Measurements from ENCODE around the gene NEU1.

Gene NEU1

GRCh38 chr6:31896493-31896855 is 33.9 kb upstream of the NEU1 start:
- DNase-seq (ENCODE audit: low read depth): no peak

- no peak for DNase-seq (ENCODE audit: low read depth)
These were observed 30.2 kb upstream of the NEU1 start for GRCh38 chr6:31892821-31893220.

GRCh38 chr6:31889331-31889972 is 26.8 kb upstream of the NEU1 start:
- no peak for DNase-seq (ENCODE audit: low read depth)

GRCh38 chr6:31888276-31889258 is 25.9 kb upstream of the NEU1 start:
- peak; percentile 32 for DNase-seq (ENCODE audit: low read depth)

GRCh38 chr6:31887173-31888007 is 24.8 kb upstream of the NEU1 start:
- no peak for DNase-seq (ENCODE audit: low read depth)

GRCh38 chr6:31886541-31886991 is 23.9 kb upstream of the NEU1 start:
- DNase-seq (ENCODE audit: low read depth): no peak

GRCh38 chr6:31884528-31885035 is 22.0 kb upstream of the NEU1 start:
- no peak for DNase-seq (ENCODE audit: low read depth)

- no peak for DNase-seq (ENCODE audit: low read depth)
These were observed 21.1 kb upstream of the NEU1 start for GRCh38 chr6:31883676-31884075.

GRCh38 chr6:31882344-31882743 is 19.7 kb upstream of the NEU1 start:
- DNase-seq (ENCODE audit: low read depth): no peak

- DNase-seq (ENCODE audit: low read depth): no peak
These were observed 18.7 kb upstream of the NEU1 start for GRCh38 chr6:31881136-31881859.

GRCh38 chr6:31880616-31881015 is 18.0 kb upstream of the NEU1 start:
- no peak for DNase-seq (ENCODE audit: low read depth)

GRCh38 chr6:31879901-31880300 is 17.3 kb upstream of the NEU1 start:
- no peak for DNase-seq (ENCODE audit: low read depth)

- no peak for DNase-seq (ENCODE audit: low read depth)
These were observed 16.5 kb upstream of the NEU1 start for GRCh38 chr6:31879143-31879542.

GRCh38 chr6:31878726-31879125 is 16.1 kb upstream of the NEU1 start, which contains the start of gene SLC44A4:
SLC44A4 (minus strand) TSS chr6:31878997; CDS start chr6:31878980, 17 bp downstream.
- DNase-seq (ENCODE audit: low read depth): no peak

- no peak for DNase-seq (ENCODE audit: low read depth)
These were observed 15.6 kb upstream of the NEU1 start for GRCh38 chr6:31878222-31878621.

GRCh38 chr6:31877651-31878161 is 15.1 kb upstream of the NEU1 start:
- no peak for DNase-seq (ENCODE audit: low read depth)

- no peak for DNase-seq (ENCODE audit: low read depth)
These were observed 14.6 kb upstream of the NEU1 start for GRCh38 chr6:31877125-31877650.

GRCh38 chr6:31876357-31876756 is 13.7 kb upstream of the NEU1 start:
- no peak for DNase-seq (ENCODE audit: low read depth)

- no peak for DNase-seq (ENCODE audit: low read depth)
These were observed 13.3 kb upstream of the NEU1 start for GRCh38 chr6:31875877-31876276.

- DNase-seq (ENCODE audit: low read depth): no peak
These were observed 12.4 kb upstream of the NEU1 start for GRCh38 chr6:31874836-31875572.
